Cardiac muscle cell (in vitro differentiated cells and primary cell): ENCODE results near the gene CCDC88C. TPM values are rescaled to one million over a fixed set of nuclear protein-coding genes. Genes with fewer than 3 reads are reported as not detected.

Source experiments
- DNase-seq, 2 donors: peaks; one replicate each; pipeline versions ENCODE4 v3.0.0 to v3.0.0-alpha.2; 2010 to 2017; ENCODE audit warnings: low read depth in 1 of 2, low spot score in 1 of 2
- H3K27ac ChIP-seq: fragments of 200-600 bp; sonication (generic); 2 replicates; pipeline ENCODE4 v1.5.1; 2016
- H3K27me3 ChIP-seq: fragments of 200-600 bp; sonication (generic); 2 replicates; pipeline ENCODE4 v1.6.0; 2016; ENCODE audit warnings: control low read depth
- H3K36me3 ChIP-seq: fragments of 200-600 bp; sonication (generic); 2 replicates; pipeline ENCODE4 v1.5.1; 2016; ENCODE audit warnings: control low read depth
- H3K4me1 ChIP-seq: fragments of 200-600 bp; sonication (generic); 2 replicates; pipeline ENCODE4 v1.8.1; 2017; ENCODE audit warnings: low read depth, mild to moderate bottlenecking, mixed run types
- H3K4me3 ChIP-seq: fragments of 200-600 bp; sonication (generic); 2 replicates; pipeline ENCODE4 v1.5.1; 2016; ENCODE audit warnings: mild to moderate bottlenecking
- H3K9me3 ChIP-seq: fragments of 200-600 bp; sonication (generic); 2 replicates; pipeline ENCODE4 v1.5.1; 2017; ENCODE audit warnings: low read depth, mild to moderate bottlenecking, control low read depth
- polyA plus RNA-seq: library from polyadenylated mRNA; unstranded; fragments of >200 nt; fragmentation: Nextera tagmentation; extraction: Ambion mirVana; gene quantifications from 2 replicates; pipeline ENCODE4 v1.2.1, GENCODE V29; 2016
- total RNA-seq: library from RNA; depleted of rRNA; stranded (reverse); fragments of >200 nt; gene quantifications from 2 replicates; pipeline ENCODE4 v1.2.3, GENCODE V29; 2016
- TF ChIP-seq, protein P1 (sequence below): IDR thresholded peaks from 2 replicates; pipeline ENCODE4 v1.5.1; 2012; ENCODE audit warnings: low read depth, mild to moderate bottlenecking, low read length

The CCDC88C gene
- total and polyA plus RNA-seq, 2 experiments from 2014 or later: 0.49 to 1.2 TPM

DNA sequence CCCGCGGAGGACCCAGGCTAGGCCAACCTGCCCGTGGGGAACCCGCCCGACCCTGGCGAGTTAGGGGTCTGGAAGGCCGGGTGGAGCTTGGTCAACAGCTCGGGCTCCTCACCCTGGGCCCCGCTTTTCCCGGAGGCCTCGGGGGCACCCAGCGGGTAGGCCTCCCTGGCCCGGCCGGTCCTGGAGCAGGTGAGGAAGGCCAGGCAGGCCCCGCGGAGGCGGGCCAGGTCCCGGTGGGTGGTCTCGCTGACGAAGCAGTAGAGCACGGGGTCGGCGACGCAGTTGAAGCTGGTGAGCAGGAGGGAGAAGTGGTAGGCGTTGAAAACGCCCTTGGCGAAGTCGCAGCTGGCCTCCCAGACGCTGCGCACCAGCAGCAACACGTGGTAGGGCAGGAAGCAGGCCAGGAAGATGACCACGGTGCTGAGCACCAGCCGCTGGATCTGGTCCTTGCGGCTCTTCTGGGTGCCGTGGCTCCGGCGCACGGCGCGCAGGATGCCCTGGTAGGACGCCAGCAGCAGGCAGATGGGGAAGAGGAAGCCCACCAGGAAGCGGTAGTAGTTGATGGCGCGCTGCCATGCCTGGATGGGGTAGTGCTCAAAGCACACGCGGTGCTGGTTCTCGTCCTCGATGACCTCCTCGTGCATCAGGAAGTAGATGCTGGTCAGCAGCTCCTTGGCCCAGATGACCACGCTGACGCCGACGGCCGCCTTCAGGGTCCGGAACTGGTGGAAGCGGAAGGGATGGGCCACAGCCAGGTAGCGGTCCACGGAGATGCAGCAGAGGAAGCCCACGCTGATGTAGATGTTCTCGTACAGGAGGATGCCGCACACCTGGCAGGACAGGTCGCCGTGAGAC is 183.5 kb downstream of the CCDC88C start:
- H3K9me3 ChIP-seq: no peaks in the 10 kb centered on the region
- H3K36me3 ChIP-seq: no peaks in the 10 kb centered on the region
- H3K4me1 ChIP-seq: no peaks in the 10 kb centered on the region
- H3K27me3 ChIP-seq: no peaks in the 10 kb centered on the region
- DNase-seq: no peak
- TF ChIP-seq, protein P1, sequence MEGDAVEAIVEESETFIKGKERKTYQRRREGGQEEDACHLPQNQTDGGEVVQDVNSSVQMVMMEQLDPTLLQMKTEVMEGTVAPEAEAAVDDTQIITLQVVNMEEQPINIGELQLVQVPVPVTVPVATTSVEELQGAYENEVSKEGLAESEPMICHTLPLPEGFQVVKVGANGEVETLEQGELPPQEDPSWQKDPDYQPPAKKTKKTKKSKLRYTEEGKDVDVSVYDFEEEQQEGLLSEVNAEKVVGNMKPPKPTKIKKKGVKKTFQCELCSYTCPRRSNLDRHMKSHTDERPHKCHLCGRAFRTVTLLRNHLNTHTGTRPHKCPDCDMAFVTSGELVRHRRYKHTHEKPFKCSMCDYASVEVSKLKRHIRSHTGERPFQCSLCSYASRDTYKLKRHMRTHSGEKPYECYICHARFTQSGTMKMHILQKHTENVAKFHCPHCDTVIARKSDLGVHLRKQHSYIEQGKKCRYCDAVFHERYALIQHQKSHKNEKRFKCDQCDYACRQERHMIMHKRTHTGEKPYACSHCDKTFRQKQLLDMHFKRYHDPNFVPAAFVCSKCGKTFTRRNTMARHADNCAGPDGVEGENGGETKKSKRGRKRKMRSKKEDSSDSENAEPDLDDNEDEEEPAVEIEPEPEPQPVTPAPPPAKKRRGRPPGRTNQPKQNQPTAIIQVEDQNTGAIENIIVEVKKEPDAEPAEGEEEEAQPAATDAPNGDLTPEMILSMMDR: no peak
- H3K27ac ChIP-seq: no peak overlapping the region
- H3K4me3 ChIP-seq: no peak overlapping the region

DNA sequence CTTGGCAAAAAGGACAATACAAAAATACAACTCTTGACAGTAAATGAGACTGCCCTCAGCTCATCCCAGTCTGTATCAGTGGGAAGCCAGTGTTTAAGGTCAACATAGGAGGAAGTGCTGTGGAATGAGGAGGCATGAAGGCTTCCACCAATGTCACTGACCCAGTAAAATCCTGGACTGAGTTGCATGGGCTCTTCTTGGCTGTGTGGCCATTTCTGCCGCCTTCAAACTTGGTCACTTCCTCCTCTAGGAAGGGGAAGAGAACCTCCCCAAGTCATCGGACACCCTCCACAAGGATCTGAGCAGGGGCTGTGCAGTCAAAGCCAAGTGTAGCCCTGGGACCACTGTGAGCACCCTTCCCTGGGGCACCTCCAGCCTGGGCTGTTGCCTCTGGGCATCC is 185.0 kb downstream of the CCDC88C start:
- H3K4me3 ChIP-seq: no peak overlapping the region
- H3K9me3 ChIP-seq: no peaks in the 10 kb centered on the region
- no peaks in the 10 kb centered on the region for H3K27me3 ChIP-seq
- no peak for DNase-seq
- H3K4me1 ChIP-seq: no peaks in the 10 kb centered on the region
- TF ChIP-seq, protein P1: no peak
- no peaks in the 10 kb centered on the region for H3K36me3 ChIP-seq
- H3K27ac ChIP-seq: no peak overlapping the region

DNA sequence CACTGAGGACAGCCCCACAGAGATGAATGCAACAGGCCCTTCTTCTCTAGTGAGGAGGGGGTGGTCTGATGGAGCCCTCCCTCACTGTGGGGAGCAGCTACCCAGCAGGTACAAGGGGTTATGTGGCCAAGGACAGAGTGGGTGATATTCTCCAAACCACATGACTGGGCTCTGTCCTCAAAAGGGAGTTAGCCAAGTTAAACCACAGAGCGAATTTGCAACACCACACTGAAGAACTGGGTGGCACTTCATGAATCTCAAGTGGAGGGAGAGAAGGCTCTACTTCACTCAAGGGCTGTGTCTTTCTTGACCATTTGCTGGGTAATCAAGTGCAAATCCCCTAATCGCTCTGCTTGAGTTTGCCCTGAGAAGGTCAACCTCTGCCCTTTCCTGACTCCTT is 185.6 kb downstream of the CCDC88C start:
- DNase-seq: no peak
- H3K36me3 ChIP-seq: no peaks in the 10 kb centered on the region
- no peak overlapping the region for H3K4me3 ChIP-seq
- H3K27me3 ChIP-seq: no peaks in the 10 kb centered on the region
- H3K4me1 ChIP-seq: no peaks in the 10 kb centered on the region
- TF ChIP-seq, protein P1: no peak
- no peaks in the 10 kb centered on the region for H3K9me3 ChIP-seq
- H3K27ac ChIP-seq: no peak overlapping the region

DNA sequence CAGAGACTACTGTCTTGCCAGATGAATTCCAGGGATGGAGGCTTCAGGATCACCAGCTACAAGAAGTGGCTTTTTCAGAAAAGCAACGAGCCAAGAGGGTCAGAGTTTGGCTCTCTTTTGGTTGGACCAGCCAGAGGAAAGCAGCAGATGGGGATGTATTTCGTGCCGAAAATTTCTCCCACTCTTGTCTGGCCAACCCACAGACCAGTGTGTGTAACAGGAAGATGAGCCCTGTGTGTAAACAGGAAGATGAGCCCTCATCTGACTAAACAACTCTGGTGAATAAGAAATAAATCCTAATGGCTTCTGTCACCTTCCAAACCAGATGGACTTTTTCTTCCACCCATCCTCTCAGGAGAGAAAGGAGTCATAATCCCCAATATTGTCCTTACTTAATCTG is 186.2 kb downstream of the CCDC88C start:
- Histone ChIP-seq H3K4me3 (no peak overlapping the region), H3K9me3 (no peaks in the 10 kb centered on the region), H3K27me3 (no peaks in the 10 kb centered on the region), H3K4me1 (no peaks in the 10 kb centered on the region), H3K36me3 (no peaks in the 10 kb centered on the region), H3K27ac (no peak overlapping the region)
- no peak for DNase-seq
- TF ChIP-seq, protein P1: no peak

DNA sequence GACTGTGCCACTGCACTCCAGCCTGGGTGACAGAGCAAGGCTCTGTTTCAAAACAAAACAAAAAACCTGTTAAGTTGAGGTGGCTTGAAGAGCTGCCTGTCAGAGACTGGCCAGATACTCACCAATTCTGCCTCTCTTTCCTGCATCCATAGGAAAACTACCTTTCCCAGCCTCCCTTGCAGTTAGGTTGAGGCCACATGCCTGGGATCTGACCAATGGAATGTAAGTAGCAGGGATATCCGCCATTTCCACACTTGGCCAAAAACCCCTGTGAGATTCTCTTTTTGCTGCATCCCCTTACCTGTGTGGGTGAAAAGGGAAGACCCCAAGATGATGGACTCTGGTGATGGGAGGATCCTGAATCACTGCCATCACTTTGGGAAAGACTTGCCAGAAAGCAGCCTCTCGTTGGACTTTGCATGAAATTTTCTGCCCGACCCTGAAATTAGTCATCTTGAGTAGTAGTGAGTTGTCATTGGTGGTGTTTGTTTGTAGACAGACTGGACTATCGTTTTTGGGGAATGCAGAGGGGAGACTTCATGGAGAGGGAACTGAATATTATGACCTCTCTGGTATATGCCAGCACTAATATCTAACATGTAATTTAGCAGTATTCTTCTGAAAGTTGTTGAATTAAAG is 187.1 kb downstream of the CCDC88C start:
- Histone ChIP-seq H3K27me3 (no peaks in the 10 kb centered on the region), H3K4me3 (no peak overlapping the region), H3K9me3 (no peaks in the 10 kb centered on the region), H3K27ac (no peak overlapping the region), H3K4me1 (no peaks in the 10 kb centered on the region), H3K36me3 (no peaks in the 10 kb centered on the region)
- no peak for DNase-seq
- TF ChIP-seq, protein P1: no peak
